HG02759 (cell line): Measurements from ENCODE around the gene KPNB1.

Source experiments
- ATAC-seq: cut with Tn5 transposase; IDR thresholded peaks from one replicate; pipeline ENCODE4 v1.9.1; 2021; ENCODE audit warnings: mild to moderate bottlenecking, moderate library complexity; ENCODE audit not compliant: unreplicated experiment

KPNB1 gene

GRCh38 chr17:47728214-47728877 is 78.6 kb downstream of the KPNB1 start:
- no peak for ATAC-seq

- no peak for ATAC-seq
Observed at GRCh38 chr17:47729476-47729875, 79.8 kb downstream of the KPNB1 start.

- ATAC-seq, result no peak
Observed at GRCh38 chr17:47730681-47731080, 81.0 kb downstream of the KPNB1 start.

- ATAC-seq, result no peak
Observed at GRCh38 chr17:47731396-47731795, 81.7 kb downstream of the KPNB1 start.

- no peak for ATAC-seq
Observed at GRCh38 chr17:47732399-47733046, 82.8 kb downstream of the KPNB1 start.

- peak; percentile 61 for ATAC-seq
Observed at GRCh38 chr17:47733047-47733673, 83.4 kb downstream of the KPNB1 start, which contains the start of gene TBX21. Gene TBX21, plus strand, starts transcription at chr17:47733236. Its CDS starts 219 bp downstream, at chr17:47733455.

GRCh38 chr17:47733674-47734410 is 84.1 kb downstream of the KPNB1 start:
- peak; percentile 30 for ATAC-seq

GRCh38 chr17:47735139-47735464 is 85.4 kb downstream of the KPNB1 start:
- no peak for ATAC-seq
